HFF-Myc (cell line): Measurements from ENCODE around the gene ASCL5.

Source experiments
- DNase-seq: peaks from one replicate; pipeline ENCODE4 v3.0.0-alpha.2; 2011; ENCODE audit warnings: low read depth; ENCODE audit errors: extremely low read depth
- H3K4me3 ChIP-seq: replicated peaks from 2 replicates; pipeline ENCODE4 v1.5.1; 2011; ENCODE audit warnings: low read depth, mild to moderate bottlenecking, control low read depth, low read length
- CTCF ChIP-seq: IDR thresholded peaks from 2 replicates; pipeline ENCODE4 v1.5.1; 2012; ENCODE audit warnings: mild to moderate bottlenecking, low read depth, low read length, control low read depth; ENCODE audit errors: missing control alignments

The ASCL5 gene

GRCh38 chr1:201104141-201104540, 22.8 kb downstream of the ASCL5 start:
- no peak for DNase-seq
- no peak for TF ChIP-seq CTCF
- no peak overlapping the region for H3K4me3 ChIP-seq

DNA sequence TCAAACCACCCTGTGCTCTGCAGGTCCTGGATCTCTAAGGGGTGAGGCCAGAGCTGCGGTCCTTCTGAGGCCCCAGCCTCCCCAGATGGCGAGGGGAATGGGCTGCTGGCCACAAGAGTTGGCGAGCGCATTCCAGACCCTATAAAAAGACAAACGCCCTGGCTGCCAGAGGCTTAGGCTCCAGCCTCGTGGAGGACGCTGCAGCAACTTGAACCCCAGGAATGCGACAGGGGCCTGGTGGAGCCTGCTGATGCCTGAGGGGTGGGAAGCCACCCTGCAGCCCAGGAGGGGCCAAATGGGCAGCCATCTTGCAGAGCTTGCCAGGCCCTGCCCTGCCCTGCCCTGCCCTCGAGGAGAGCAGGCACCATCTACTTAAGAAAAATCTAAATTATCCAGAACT, 23.3 kb downstream of the ASCL5 start:
- DNase-seq, result no peak
- TF ChIP-seq CTCF, result no peak
- H3K4me3 ChIP-seq, result no peak overlapping the region

DNA sequence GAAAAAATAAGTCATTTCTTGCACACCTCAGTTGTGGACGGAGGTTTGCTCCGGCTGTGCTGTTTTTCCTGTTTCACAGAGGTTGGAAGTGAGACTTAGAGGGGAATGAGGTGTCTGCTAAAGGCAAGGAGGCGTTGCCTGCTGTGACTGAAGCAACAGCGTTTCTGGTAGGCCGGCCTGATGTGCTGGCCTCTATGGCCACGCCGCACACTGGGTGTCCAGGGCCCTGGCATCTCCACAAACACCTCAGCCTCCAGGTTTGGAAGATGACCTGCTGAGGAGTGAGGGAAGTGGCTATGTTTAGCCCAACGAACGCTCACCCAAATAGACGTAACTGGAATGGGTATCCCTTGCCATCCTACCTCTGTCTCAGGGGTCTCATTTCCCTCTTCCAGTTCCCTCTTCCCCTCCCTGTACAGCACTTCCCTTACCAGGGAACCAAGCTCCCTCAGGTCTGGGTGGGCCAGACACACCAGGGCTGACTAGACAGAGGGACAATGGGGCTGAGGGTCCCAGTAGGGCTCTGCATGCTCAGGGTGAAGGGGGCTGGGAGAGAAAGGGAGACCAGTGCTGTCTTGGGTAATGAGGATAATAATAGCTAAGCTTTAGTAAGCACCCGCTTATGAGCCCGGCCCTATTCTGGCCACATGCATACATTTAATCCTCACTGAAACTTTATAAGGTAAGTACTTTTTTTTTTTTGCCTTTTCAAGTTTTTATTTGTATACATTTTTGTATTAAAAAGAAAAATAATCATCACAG, 26.6 kb downstream of the ASCL5 start:
- H3K4me3 ChIP-seq, result no peak overlapping the region
- no peak for TF ChIP-seq CTCF
- no peak for DNase-seq

DNA sequence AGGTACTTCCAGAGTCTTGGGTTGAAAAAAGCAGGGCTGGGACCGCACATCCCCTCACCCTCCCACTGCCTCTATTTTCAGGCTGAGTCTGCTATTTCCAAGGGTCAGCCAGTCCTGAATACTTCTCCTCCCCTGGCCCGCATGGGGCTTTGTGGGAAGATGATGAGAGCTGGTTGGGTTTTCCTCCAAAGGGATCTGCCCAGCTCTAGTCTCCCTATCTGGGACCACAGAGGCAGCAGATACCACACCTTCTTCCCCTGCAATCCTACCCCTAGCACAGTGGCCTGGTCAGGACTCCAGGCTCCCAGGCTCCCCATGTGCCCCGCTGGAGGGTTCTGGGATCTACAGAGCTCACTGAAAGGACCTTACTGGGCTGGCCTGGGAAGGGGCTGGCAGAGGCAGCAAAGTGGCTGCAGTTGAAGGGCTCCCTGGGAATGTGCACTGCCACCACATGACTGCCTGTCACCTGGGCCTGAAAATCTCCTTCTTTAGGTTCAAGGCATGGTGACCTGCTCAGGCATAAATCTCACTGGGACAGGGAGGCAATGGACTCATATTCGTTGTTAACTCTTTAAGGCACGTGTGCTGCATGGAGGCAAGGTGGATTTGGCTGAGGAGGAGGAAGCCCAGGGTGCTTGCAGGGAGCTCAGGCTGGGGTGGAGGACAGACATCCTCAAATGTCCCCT, 27.8 kb downstream of the ASCL5 start:
- TF ChIP-seq CTCF, result no peak
- no peak for DNase-seq
- H3K4me3 ChIP-seq, result no peak overlapping the region

DNA sequence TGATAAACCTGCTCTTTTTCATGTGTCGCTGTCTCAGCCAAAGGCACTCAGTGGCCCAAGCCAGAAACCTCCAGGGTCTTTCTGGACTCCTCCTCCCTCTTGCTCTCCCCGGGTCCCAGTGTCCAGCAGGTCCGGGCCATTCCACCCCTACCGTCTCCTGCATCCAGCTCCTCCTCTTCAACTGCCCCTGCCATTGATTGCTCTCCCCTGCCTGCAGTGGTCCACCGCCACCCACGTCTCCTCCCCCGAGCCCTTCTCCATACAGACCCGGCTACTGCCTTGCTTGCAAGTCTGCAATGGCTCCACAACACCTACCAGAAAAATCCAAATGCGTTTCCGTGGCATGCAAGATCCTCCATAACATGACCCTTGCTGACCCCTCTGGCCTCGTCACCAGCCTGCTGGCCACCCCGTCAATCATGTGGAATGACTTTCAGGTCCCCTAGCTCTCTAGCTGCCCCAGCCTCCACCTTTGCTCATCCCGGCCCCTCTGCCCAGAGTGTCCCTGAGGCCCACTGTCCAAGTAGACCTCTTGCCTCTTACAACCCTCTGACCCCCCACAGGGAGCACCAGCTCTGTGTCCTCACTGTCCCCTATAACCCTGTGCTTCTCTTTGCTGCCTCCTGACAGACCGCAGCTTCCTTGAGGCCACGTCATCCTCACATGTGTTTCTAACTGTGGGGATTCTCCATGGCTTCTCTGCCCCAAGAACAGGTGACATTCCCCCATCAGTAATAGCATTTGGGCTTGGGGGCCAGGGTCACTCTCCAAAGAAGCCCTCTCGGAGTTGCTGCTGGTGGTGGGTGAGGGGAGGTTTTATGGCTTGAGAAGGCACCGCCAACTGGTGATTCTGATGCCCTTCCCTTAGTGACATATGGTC, 29.8 kb downstream of the ASCL5 start:
- TF ChIP-seq CTCF, result no peak
- H3K4me3 ChIP-seq, result no peak overlapping the region
- DNase-seq, result no peak

- DNase-seq, result no peak
- no peak for TF ChIP-seq CTCF
- no peak overlapping the region for H3K4me3 ChIP-seq
These were observed 30.9 kb downstream of the ASCL5 start for GRCh38 chr1:201096041-201096461.
